Fibroblast of skin of right quadriceps (primary cell): ENCODE results near the gene MUSTN1.

ENCODE experiments used
- DNase-seq: peaks from one replicate; pipeline ENCODE4 v3.0.0-alpha.2; 2013

MUSTN1 gene

GRCh38 chr3:52834871-52835501 lies at the start of gene MUSTN1:
Gene MUSTN1 (minus strand): TSS chr3:52835019. CDS start chr3:52834948, 71 bp downstream.
- DNase-seq: peak; percentile 9

GRCh38 chr3:52882377-52882776 lies 47.6 kb upstream of the MUSTN1 start:
- no peak for DNase-seq

GRCh38 chr3:52881871-52882270 lies 47.1 kb upstream of the MUSTN1 start:
- DNase-seq: no peak

GRCh38 chr3:52880474-52880873 lies 45.7 kb upstream of the MUSTN1 start:
- no peak for DNase-seq

GRCh38 chr3:52880047-52880446 lies 45.2 kb upstream of the MUSTN1 start:
- no peak for DNase-seq

- DNase-seq: no peak
Observed at GRCh38 chr3:52879581-52879980, 44.8 kb upstream of the MUSTN1 start.

GRCh38 chr3:52879090-52879489 lies 44.3 kb upstream of the MUSTN1 start:
- DNase-seq: no peak

- no peak for DNase-seq
Observed at GRCh38 chr3:52877085-52877484, 42.3 kb upstream of the MUSTN1 start.

- DNase-seq: no peak
Observed at GRCh38 chr3:52874864-52875587, 40.2 kb upstream of the MUSTN1 start.

GRCh38 chr3:52874160-52874701 lies 39.4 kb upstream of the MUSTN1 start:
- no peak for DNase-seq

GRCh38 chr3:52873433-52874159 lies 38.8 kb upstream of the MUSTN1 start:
- DNase-seq: peak; percentile 42

GRCh38 chr3:52872245-52872644 lies 37.4 kb upstream of the MUSTN1 start:
- peak; percentile 36 for DNase-seq

GRCh38 chr3:52871761-52872160 lies 36.9 kb upstream of the MUSTN1 start:
- DNase-seq: no peak

- DNase-seq: no peak
Observed at GRCh38 chr3:52870471-52870870, 35.7 kb upstream of the MUSTN1 start.

GRCh38 chr3:52866427-52866826 lies 31.6 kb upstream of the MUSTN1 start:
- no peak for DNase-seq

GRCh38 chr3:52865994-52866393 lies 31.2 kb upstream of the MUSTN1 start:
- DNase-seq: no peak

- DNase-seq: no peak
Observed at GRCh38 chr3:52860424-52860768, 25.6 kb upstream of the MUSTN1 start.

- DNase-seq: no peak
Observed at GRCh38 chr3:52859686-52860423, 25.0 kb upstream of the MUSTN1 start.

GRCh38 chr3:52857864-52858263 lies 23.0 kb upstream of the MUSTN1 start:
- DNase-seq: no peak

GRCh38 chr3:52857133-52857532 lies 22.3 kb upstream of the MUSTN1 start:
- no peak for DNase-seq

- DNase-seq: no peak
Observed at GRCh38 chr3:52856666-52857065, 21.8 kb upstream of the MUSTN1 start.

- DNase-seq: no peak
Observed at GRCh38 chr3:52854013-52854412, 19.2 kb upstream of the MUSTN1 start.

- no peak for DNase-seq
Observed at GRCh38 chr3:52852419-52852818, 17.6 kb upstream of the MUSTN1 start.
